HuH-7.5 (cell line): ENCODE results near the gene FAM234B.

Experiments
- DNase-seq: peaks from one replicate; pipeline ENCODE4 v3.0.0; 2011; ENCODE audit warnings: low spot score

FAM234B gene

DNA sequence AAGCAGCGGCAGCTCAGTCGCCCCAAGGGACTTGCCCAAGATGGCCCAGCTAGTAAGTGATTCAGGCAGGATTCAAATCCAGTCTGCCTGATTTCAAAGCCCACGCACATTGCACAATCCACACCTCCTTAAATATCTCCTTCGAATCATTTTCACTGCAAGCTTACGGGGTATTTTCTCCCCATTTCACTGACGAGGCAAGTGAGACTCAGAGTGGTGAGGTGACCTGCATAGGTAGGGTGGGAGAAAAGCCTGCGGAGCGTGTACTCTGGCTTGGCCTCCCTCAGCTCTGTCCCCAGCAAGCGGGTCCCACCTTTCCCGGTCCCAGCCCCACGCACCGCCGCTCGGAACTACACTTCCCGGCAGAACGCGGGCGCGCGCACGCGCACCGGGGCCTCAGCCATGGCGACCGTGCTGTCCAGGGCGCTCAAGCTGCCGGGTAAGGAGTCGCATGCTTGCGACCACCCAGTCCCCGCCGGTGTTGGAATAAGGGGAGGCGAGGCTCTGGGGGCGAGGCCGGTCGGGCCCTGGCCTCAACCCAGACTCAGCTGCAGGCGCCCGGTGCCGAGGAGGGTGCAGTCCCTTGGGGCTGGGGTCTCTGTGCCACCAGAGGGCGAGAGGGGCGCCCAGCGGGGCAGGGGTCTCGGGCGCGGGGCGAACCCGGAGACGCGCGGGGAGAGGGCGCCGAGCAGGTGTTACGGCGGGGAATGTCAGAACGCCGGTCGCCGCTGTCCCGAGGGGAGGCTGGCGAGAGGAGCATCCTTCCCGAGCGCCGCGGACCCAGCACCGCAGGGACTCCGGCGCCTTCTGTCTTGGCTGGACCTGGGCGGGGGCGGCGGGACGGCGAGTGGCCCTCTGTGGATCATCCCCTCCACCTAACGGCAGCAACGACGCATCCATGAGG, at the start of gene FAM234B:
Gene FAM234B, plus strand, starts transcription at position 380 of the 904 bp plus-strand sequence. Its CDS starts 23 bp downstream, at position 403.
- peak; percentile 81 for DNase-seq

GRCh38 chr12:12995088-12995487, 49.1 kb upstream of the FAM234B start:
- DNase-seq, result no peak

DNA sequence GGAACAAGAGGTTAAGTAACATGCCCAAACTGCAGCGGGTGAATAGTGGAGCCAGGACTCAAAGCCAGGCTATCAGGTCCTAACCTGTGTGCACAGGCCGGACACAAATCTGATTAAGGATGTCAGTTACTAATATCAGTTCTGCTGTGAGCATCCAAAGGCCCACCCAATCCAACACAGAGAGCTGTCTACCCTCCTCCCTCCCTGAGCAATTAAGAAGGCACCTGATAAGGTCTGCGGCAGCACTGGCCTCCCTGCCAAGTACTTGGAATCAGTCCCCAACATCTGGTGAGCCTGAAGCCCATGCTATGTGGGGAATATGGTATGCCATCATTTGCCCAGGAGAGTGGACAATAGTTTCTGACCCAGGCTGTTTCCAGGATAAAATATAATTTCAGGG, 48.0 kb upstream of the FAM234B start:
- DNase-seq, result no peak

DNA sequence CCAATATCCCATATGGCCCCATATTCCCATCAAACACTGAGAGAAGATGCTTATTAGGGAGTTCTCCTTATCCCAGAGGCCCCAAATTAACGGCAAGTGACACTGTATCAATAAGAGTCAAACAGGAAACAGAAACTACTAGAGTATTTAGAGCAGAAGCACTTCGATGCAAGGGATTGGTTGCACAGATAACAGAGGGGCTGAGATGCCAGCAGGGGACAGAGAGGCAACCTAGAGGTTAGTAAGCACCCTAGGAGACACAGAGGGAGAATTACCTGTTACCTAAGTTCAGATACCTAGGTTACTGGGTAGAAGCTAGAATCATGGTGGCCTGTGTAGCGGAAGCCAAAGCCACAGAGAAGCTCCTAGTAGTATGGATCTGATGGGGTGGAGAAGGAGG, 47.0 kb upstream of the FAM234B start:
- DNase-seq, result no peak

DNA sequence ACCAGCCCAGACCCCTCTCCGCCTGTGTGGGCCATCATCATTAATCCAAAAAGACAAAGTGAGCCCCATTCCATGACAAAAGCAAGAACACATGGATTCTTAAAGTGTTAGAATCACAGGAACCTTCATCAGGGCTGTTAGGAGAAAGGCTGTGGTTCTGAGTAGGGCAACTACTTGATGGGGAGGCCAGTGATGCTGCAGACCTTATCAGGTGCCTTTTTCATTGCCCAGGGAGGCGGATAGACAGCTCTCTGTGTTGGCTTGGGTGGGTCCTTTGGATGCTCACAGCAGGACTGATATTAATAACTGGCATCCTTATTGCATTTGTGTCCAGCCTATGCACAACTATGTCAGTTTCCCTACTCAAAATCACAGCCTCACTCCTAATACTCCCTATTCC, 46.4 kb upstream of the FAM234B start:
- no peak for DNase-seq

- DNase-seq, result no peak
These were observed 45.9 kb upstream of the FAM234B start for GRCh38 chr12:12998248-12998647.

- peak; percentile 54 for DNase-seq
These were observed 44.8 kb upstream of the FAM234B start for GRCh38 chr12:12999271-12999958.

GRCh38 chr12:12999959-13000615, 44.1 kb upstream of the FAM234B start, which contains the start of gene HEBP1:
HEBP1 (minus strand) TSS chr12:13000265; CDS start chr12:13000114, 151 bp downstream.
- DNase-seq, result peak; percentile 89

- DNase-seq, result peak; percentile 51
These were observed 43.6 kb upstream of the FAM234B start for GRCh38 chr12:13000616-13000924.

DNA sequence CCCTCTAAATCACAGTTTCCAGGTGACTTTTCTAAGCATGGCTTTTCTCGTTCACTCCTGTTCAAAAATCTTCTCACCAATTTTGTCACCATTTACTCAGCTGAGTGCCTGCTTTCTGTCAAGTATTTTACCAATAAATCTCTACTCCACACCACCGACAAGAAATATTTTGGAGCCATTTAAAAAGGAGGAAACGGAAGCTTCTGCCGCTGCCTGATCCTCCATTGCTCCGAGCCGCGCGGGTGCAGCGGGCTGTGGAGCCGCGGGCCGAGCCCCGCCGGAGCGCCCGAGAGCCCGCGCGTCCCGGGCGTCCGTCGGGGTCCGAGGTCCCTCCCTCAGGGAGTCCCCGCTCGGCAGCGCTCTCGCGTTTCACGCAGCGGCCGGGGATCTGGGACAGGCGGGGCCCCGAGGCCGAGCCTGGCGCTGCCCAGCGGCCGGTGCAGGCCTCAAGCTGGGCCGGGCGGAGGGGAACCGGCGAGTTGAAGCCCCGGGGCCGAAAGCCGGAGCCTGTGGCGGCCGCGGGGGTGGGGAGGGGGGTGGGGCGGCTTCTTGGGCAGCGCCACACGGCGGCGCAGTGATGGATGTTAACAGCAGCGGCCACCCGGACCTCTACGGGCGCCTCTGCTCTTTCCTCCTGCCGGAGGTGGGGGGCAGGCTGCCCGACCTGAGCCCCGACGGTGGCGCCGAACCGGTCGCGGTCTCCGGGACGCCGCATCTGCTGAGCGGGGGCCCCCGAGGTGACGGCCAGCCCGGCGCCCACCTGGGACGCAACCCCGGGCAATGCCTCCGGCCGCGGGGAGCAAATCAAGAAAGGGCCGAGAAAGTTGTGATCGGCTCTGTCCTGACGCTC, 43.0 kb upstream of the FAM234B start:
- peak; percentile 72 for DNase-seq

GRCh38 chr12:13001775-13002040, 42.5 kb upstream of the FAM234B start:
- no peak for DNase-seq

DNA sequence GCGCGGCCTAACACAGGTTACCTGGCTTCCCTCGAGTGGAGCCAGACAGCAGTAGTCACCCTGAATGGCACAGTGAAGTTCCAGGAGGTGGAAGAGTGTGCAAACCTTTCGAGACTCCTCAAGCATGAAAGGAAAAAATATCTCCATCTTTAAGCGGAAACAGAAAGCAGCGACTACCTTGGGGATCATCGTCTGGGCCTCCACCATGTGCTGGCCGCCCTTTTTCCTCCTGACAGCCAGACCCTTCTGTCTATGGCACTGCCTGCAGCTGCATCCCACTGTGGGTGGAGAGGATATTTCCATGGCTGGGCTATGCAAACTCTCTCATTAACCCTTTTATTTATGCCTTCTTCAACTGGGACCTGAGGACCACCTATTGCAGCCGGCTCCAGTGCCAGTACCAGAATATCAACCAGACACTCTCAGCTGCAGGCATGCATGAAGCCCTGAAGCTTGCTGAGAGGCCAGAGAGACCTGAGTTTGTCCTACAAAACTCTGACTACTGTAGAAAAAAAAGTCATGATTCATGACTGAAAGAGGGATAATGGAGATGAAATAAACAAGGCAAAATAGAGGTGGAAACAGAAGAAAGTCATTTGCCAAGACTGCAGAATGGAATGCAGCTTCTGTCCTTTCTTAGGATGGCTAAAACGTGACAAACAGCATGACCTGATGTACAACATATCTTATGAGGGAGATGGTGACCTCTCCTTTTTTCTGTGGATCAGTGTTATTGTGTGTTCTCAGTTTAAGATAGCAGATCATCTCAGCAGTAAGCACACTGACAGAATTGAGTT, 41.7 kb upstream of the FAM234B start:
- no peak for DNase-seq

DNA sequence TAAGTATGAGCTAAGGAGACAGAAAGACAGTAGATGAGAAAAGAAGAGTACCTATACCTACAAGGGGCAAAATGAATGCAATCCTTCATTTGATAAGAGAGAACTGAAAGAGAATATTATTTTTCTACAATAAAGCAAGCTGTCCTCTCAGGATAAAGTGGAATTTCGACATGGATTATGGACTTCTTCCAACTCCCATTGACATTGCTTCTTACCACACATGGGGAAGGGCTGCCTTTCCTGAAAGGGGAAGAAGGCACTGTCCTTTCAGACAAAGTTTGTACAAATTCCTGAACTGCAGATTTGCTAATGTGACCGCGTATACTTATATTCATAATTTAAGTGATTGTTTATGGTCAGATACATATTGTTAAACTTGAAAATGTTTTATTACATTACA, 39.8 kb upstream of the FAM234B start:
- DNase-seq, result no peak

GRCh38 chr12:13004986-13005385, 39.2 kb upstream of the FAM234B start:
- no peak for DNase-seq

GRCh38 chr12:13005649-13006048, 38.5 kb upstream of the FAM234B start:
- no peak for DNase-seq

DNA sequence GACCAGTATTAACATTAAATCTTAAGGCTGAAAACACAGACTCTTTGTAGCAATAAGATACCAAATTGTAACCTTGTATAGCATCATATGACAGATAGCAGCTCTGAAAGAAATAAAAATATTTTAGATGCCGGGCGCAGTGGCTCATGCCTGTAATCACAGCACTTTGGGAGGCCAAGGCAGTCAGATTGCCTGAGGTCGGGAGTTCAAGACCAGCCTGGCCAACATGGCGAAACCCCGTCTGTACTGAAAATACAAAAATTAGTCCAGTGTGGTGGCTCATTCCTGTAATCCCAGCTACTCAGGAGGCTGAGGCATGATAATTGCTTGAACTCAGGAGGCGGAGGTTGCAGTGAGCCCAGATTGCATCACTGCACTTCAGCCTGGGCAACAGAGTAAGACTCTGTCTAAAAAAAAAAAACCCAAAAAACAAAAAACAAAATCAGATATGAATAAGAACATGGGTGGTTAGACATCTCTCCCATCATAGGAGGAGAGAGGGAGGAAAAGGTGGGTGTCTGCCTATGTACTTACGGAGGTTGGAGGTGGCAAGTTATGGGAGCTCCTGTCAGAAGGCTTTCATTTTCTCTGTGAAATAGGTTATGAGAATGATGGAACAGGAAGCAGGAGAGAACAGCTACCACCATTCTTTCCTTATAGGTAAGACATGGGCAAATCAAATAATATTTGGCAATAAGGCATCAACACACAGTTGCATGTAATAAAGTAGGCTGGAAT, 36.5 kb upstream of the FAM234B start:
- no peak for DNase-seq

- no peak for DNase-seq
These were observed 35.3 kb upstream of the FAM234B start for GRCh38 chr12:13008741-13009380.

DNA sequence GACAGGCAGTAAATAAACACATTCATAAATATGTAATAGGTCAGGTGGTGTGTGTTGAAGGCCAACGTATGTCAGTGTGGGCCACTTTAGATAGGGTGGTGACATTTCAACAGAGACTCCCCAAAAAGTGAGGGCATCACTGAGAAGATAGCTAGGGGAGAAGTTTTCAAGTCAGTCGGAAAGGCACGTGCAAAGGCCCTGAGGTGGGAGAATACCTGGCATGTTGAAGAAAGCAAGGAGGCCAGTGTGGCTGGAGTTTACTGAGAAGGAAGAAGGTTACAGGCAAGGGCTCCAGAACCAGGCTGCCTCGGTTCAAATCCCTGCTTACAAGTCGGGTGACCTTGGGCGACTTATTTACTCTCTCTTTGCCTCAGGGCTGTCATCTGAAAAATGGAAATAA, 33.1 kb upstream of the FAM234B start:
- no peak for DNase-seq

DNA sequence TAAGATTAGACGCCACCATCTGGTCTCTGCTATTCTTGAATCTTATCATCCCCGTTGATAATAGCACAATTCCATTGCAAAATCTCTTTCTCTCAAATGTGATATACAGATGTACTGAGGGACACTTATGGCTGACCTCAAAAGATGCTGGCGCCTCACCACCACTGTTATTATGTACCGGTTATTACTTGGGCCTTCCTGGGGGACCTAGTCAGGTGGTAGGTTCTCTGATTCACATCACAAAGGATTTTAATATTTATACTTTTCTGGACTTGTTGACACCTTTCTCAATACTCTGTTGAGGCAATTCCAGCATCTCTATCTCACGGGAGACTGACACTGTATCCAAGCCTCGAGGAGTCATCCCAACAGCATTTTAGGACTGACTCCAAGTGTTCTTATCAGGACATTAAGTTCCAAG, 21.3 kb upstream of the FAM234B start:
- no peak for DNase-seq
